Right lobe of liver (tissue), 4 donors: ENCODE results near the gene B3GALT6.

Source experiments
- POLR2A ChIP-seq: fragments of 450-650 bp; IDR thresholded peaks from one replicate; pipeline ENCODE4 v1.6.1; 2017; ENCODE audit warnings: antibody characterized with exemption, mild to moderate bottlenecking
- TF ChIP-seq, protein P1 (sequence below), 4 donors: fragments of 200-600 bp in 3 of 4; fragments of 450-650 bp in 1 of 4; IDR thresholded peaks; one replicate each; pipeline versions ENCODE4 v1.5.1 to v1.8.0; 2016 to 2022; ENCODE audit warnings: antibody characterized with exemption in 4 of 4, mild to moderate bottlenecking in 2 of 4
- donor health status: DM: no; HTN: no; CAD: no.
- donor health status: DM: no; HTN: no; CAD: no.
- donor health status: DM: no; HTN: yes; CAD: no.

DNA sequence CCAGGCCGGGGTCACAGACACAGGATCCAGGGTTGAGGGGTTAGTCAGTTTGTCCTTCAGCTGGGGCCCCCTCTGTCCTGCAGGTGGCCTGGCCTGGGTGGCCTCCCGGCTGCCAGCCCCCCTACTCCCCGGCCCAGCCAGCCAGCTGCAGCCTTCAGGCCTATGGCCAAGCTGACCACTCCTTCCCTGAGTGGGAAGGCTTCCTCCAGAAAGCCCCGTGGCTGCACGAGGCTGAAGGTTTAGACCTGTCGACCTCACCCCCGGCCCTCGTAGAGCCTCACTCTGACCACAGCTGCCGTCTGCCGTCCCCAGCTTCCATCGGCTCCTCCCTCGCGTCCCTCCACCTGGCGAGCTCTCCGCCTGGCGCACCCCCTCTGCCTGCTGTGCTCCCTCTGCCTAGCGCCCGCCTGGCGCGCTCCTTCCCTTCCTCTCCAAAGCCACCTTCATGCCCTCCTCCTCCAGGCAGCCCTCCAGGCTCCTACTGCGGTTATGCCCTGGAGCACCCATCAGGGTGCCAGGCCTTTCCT, 48.8 kb upstream of the B3GALT6 start:
- TF ChIP-seq, protein P1, sequence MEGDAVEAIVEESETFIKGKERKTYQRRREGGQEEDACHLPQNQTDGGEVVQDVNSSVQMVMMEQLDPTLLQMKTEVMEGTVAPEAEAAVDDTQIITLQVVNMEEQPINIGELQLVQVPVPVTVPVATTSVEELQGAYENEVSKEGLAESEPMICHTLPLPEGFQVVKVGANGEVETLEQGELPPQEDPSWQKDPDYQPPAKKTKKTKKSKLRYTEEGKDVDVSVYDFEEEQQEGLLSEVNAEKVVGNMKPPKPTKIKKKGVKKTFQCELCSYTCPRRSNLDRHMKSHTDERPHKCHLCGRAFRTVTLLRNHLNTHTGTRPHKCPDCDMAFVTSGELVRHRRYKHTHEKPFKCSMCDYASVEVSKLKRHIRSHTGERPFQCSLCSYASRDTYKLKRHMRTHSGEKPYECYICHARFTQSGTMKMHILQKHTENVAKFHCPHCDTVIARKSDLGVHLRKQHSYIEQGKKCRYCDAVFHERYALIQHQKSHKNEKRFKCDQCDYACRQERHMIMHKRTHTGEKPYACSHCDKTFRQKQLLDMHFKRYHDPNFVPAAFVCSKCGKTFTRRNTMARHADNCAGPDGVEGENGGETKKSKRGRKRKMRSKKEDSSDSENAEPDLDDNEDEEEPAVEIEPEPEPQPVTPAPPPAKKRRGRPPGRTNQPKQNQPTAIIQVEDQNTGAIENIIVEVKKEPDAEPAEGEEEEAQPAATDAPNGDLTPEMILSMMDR (IDR thresholded peaks at IDR 0.05) = no peak
- TF ChIP-seq POLR2A = no peak
